Activated CD8-positive, alpha-beta T cell treated with anti-CD3 and anti-CD28 coated beads, Interleukin-2, amount 10 ng/mL, durations not matched to agents 7 days and 5 days (primary cell): Measurements from ENCODE around the gene KERA. TPM values are rescaled to one million over a fixed set of nuclear protein-coding genes. Genes with fewer than 3 reads are reported as not detected.

Experiments
- ATAC-seq: fragments of 150-1000 bp; cut with Tn5 transposase; one replicate; pipeline ENCODE4 v1.10.0; 2021; ENCODE audit warnings: moderate library complexity
- CTCF ChIA-PET: fragments of 350-600 bp; sonication (Branson Sonifier 250); formaldehyde crosslinking; loops from one replicate; lab custom pipeline; 2021; ENCODE audit warnings: antibody characterized with exemption; lab: Charles Lee
- POLR2A ChIA-PET: fragments of 350-600 bp; sonication (Branson Sonifier 250); formaldehyde crosslinking; loops from one replicate; lab custom pipeline; 2021; ENCODE audit warnings: antibody characterized with exemption; lab: Charles Lee
- DNase-seq: peaks from one replicate; pipeline ENCODE4 v3.0.0-alpha.2; 2020
- H3K27ac Mint-ChIP-seq: one replicate; pipeline ENCODE4 v1.8.0; 2021; ENCODE audit warnings: mild to moderate bottlenecking, mixed read lengths
- H3K27me3 Mint-ChIP-seq: one replicate; pipeline ENCODE4 v1.8.0; 2021; ENCODE audit warnings: low read depth, mixed read lengths
- H3K36me3 Mint-ChIP-seq: one replicate; pipeline ENCODE4 v1.8.0; 2021; ENCODE audit warnings: low read depth, mixed read lengths
- H3K4me1 Mint-ChIP-seq: one replicate; pipeline ENCODE4 v1.8.0; 2021; ENCODE audit warnings: low read depth, mixed read lengths
- H3K4me3 Mint-ChIP-seq: one replicate; pipeline ENCODE4 v1.8.0; 2021; ENCODE audit warnings: mild to moderate bottlenecking, mixed read lengths
- H3K9me3 Mint-ChIP-seq: one replicate; pipeline ENCODE4 v1.8.0; 2022; ENCODE audit warnings: mixed read lengths; ENCODE audit not compliant: insufficient read depth
- total RNA-seq, 2 experiments: library from RNA; stranded (reverse); gene quantifications; one replicate each; pipeline ENCODE4 v1.2.3, GENCODE V29; 2021

KERA gene
- total RNA-seq, 2 experiments from 2014 or later, result not detected

- CTCF ChIA-PET, result no interaction called here
- POLR2A ChIA-PET, result no interaction called here
- H3K36me3 Mint-ChIP-seq, result no peaks in the 10 kb centered on the region
- no peak for DNase-seq
- no peak overlapping the region for H3K27ac Mint-ChIP-seq
- no peak overlapping the region for H3K4me3 Mint-ChIP-seq
- H3K4me1 Mint-ChIP-seq, result no peaks in the 10 kb centered on the region
- H3K9me3 Mint-ChIP-seq, result no peaks in the 10 kb centered on the region
- peaks cover 7% of the 10 kb centered on the region for H3K27me3 Mint-ChIP-seq
- ATAC-seq, result no peak
Measured at GRCh38 chr12:91001306-91001705, 56.5 kb downstream of the KERA start.

Other genes starting within 250 kb of the KERA start
- not detected for gene CCER1, start 102.8 kb downstream of the KERA start, total RNA-seq
- not detected for gene EPYC, start 53.1 kb downstream of the KERA start, total RNA-seq
- gene LUM, start 53.5 kb upstream of the KERA start, total RNA-seq, result not detected
- gene DCN, start 124.8 kb upstream of the KERA start, total RNA-seq, result not detected